Astrocyte (in vitro differentiated cells and primary cell): ENCODE measurements around the gene DBX2. TPM values are rescaled to one million over a fixed set of nuclear protein-coding genes. Genes with fewer than 3 reads are reported as not detected.
"Not testable (repeated sequence)": the region's sequence is repeated elsewhere in the genome, so short reads cannot be mapped to it uniquely, and the experiment has no call there.

Source experiments
- DNase-seq: peaks from one replicate; pipeline ENCODE4 v3.0.0-alpha.2; 2010; ENCODE audit warnings: low read depth
- FAIRE-seq: peaks from 2 replicates; lab custom pipeline; 2011; peaks lifted over from hg19 to GRCh38; lab: Jason Lieb, UNC
- H2AFZ ChIP-seq: 2 replicates; pipeline ENCODE4 v1.6.0; 2012; ENCODE audit warnings: low read depth, low read length, inconsistent platforms
- H3K27ac ChIP-seq: 2 replicates; pipeline ENCODE4 v1.5.1; 2011; ENCODE audit warnings: low read depth, low read length, inconsistent platforms
- H3K27me3 ChIP-seq: 2 replicates; pipeline ENCODE4 v1.6.0; 2011; ENCODE audit warnings: low read length, inconsistent platforms; ENCODE audit not compliant: insufficient read depth
- H3K36me3 ChIP-seq: 2 replicates; pipeline ENCODE4 v1.5.1; 2011; ENCODE audit warnings: low read length, inconsistent platforms; ENCODE audit not compliant: insufficient read depth
- H3K4me1 ChIP-seq: 2 replicates; pipeline ENCODE4 v1.5.1; 2011; ENCODE audit warnings: low read length, inconsistent platforms; ENCODE audit not compliant: insufficient read depth
- H3K4me2 ChIP-seq: 2 replicates; pipeline ENCODE4 v1.6.0; 2012; ENCODE audit warnings: low read length, inconsistent platforms
- H3K4me3 ChIP-seq: 2 replicates; pipeline ENCODE4 v1.5.1; 2011; ENCODE audit warnings: low read depth, mild to moderate bottlenecking, low read length, inconsistent platforms; ENCODE audit not compliant: insufficient read depth
- H3K79me2 ChIP-seq: 2 replicates; pipeline ENCODE4 v1.6.0; 2012; ENCODE audit warnings: mild to moderate bottlenecking, low read length, inconsistent platforms; ENCODE audit not compliant: insufficient read depth
- H3K9ac ChIP-seq: 2 replicates; pipeline ENCODE4 v1.6.0; 2012; ENCODE audit warnings: mild to moderate bottlenecking, low read length, inconsistent platforms
- H3K9me3 ChIP-seq: 2 replicates; pipeline ENCODE4 v1.5.1; 2012; ENCODE audit warnings: low read depth, mild to moderate bottlenecking, low read length, inconsistent platforms; ENCODE audit not compliant: insufficient read depth
- H4K20me1 ChIP-seq: 2 replicates; pipeline ENCODE4 v1.6.0; 2012; ENCODE audit warnings: low read length, inconsistent platforms; ENCODE audit not compliant: insufficient read depth
- H3K27ac Mint-ChIP-seq: one replicate; pipeline ENCODE4 v1.8.0; 2021; ENCODE audit warnings: mild to moderate bottlenecking, mixed read lengths; ENCODE audit not compliant: unreplicated experiment
- H3K27me3 Mint-ChIP-seq: one replicate; pipeline ENCODE4 v1.8.0; 2021; ENCODE audit warnings: low read depth, mixed read lengths; ENCODE audit not compliant: unreplicated experiment
- H3K36me3 Mint-ChIP-seq: one replicate; pipeline ENCODE4 v1.8.0; 2021; ENCODE audit warnings: low read depth, mixed read lengths; ENCODE audit not compliant: unreplicated experiment
- H3K4me1 Mint-ChIP-seq: one replicate; pipeline ENCODE4 v1.8.0; 2021; ENCODE audit warnings: low read depth, mixed read lengths; ENCODE audit not compliant: unreplicated experiment
- H3K4me3 Mint-ChIP-seq: one replicate; pipeline ENCODE4 v1.8.0; 2021; ENCODE audit warnings: mild to moderate bottlenecking, moderate library complexity, mixed read lengths; ENCODE audit not compliant: unreplicated experiment
- H3K9me3 Mint-ChIP-seq: one replicate; pipeline ENCODE4 v1.8.0; 2021; ENCODE audit warnings: mild to moderate bottlenecking, mixed read lengths; ENCODE audit not compliant: unreplicated experiment
- EZH2 ChIP-seq: IDR thresholded peaks from 2 replicates; pipeline ENCODE4 v1.6.1; 2012; ENCODE audit warnings: mild to moderate bottlenecking, low read length, inconsistent platforms; ENCODE audit not compliant: insufficient read depth
- total RNA-seq: library from RNA; stranded (reverse); gene quantifications from 2 replicates; pipeline ENCODE4 v1.2.1, GENCODE V29; 2021
- TF ChIP-seq, protein P1 (sequence below): IDR thresholded peaks from 2 replicates; pipeline ENCODE4 v1.5.1; 2011; ENCODE audit warnings: low read depth, mild to moderate bottlenecking, inconsistent platforms, low read length, moderate library complexity; ENCODE audit not compliant: insufficient read depth

The DBX2 gene
- total RNA-seq, 1 donor from 2014 or later: not detected

DNA sequence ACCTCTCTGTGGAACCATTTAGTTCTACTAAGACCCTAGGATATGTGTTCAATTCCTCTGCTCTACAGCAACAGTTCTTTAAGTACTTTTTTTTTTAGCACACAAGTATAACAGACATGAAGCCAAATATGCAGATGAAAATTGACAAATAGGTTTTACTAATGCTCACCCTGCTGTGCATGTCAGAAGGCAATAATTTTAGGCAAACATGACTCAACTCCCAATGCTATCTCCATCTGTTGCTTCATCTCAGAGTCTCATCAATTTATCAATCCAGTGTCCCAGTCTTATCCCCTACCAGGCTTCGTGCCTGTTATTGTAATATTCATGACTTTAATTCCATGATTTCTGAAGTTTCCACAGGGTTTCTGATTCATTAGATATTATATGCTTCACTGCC is 57.7 kb downstream of the DBX2 start:
- Mint-ChIP-seq H3K4me1 (no peaks in the 10 kb centered on the region), H3K9me3 (peaks cover 2% of the 10 kb centered on the region), H3K27ac (no peak overlapping the region), H3K27me3 (no peaks in the 10 kb centered on the region), H3K4me3 (no peak overlapping the region), H3K36me3 (no peaks in the 10 kb centered on the region)
- Histone ChIP-seq H3K4me3 (no peak overlapping the region), H3K79me2 (no peaks in the 10 kb centered on the region), H3K36me3 (no peaks in the 10 kb centered on the region), H3K4me2 (no peak overlapping the region), H3K27me3 (no peaks in the 10 kb centered on the region), H2AFZ (no peak overlapping the region), H3K4me1 (no peaks in the 10 kb centered on the region), H4K20me1 (no peaks in the 10 kb centered on the region), H3K27ac (no peak overlapping the region), H3K9ac (no peak overlapping the region), H3K9me3 (no peaks in the 10 kb centered on the region)
- FAIRE-seq (no peak), DNase-seq (no peak)
- TF ChIP-seq, protein P1, sequence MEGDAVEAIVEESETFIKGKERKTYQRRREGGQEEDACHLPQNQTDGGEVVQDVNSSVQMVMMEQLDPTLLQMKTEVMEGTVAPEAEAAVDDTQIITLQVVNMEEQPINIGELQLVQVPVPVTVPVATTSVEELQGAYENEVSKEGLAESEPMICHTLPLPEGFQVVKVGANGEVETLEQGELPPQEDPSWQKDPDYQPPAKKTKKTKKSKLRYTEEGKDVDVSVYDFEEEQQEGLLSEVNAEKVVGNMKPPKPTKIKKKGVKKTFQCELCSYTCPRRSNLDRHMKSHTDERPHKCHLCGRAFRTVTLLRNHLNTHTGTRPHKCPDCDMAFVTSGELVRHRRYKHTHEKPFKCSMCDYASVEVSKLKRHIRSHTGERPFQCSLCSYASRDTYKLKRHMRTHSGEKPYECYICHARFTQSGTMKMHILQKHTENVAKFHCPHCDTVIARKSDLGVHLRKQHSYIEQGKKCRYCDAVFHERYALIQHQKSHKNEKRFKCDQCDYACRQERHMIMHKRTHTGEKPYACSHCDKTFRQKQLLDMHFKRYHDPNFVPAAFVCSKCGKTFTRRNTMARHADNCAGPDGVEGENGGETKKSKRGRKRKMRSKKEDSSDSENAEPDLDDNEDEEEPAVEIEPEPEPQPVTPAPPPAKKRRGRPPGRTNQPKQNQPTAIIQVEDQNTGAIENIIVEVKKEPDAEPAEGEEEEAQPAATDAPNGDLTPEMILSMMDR: no peak
- TF ChIP-seq EZH2: no peak

DNA sequence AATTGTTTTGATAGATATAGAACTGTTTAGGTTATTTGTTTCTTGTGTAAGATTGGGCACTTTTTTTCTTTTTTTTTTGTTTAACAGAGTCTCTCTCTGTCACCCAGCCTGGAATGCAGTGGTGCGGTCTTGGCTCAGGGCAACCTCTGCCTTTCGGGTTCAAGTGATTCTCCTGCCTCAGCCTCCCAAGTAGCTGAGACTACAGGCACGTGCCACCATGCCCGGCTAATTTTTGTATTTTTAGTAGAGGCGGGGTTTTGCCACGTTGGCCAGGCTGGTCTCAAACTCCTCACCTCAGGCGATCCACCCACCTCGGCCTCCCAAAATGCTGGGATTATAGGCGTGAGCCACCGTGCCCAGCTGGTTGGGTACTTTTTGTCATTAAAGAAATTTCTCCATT is 66.0 kb downstream of the DBX2 start:
- not testable (repeated sequence) for H3K27ac ChIP-seq, H2AFZ ChIP-seq, H3K79me2 ChIP-seq, H3K9me3 ChIP-seq, H3K4me1 ChIP-seq, H3K9ac ChIP-seq, H4K20me1 ChIP-seq, H3K27me3 Mint-ChIP-seq, H3K36me3 ChIP-seq, H3K27ac Mint-ChIP-seq, H3K9me3 Mint-ChIP-seq, H3K4me1 Mint-ChIP-seq, H3K4me3 Mint-ChIP-seq, H3K4me2 ChIP-seq, H3K27me3 ChIP-seq, FAIRE-seq, H3K4me3 ChIP-seq, H3K36me3 Mint-ChIP-seq, DNase-seq

DNA sequence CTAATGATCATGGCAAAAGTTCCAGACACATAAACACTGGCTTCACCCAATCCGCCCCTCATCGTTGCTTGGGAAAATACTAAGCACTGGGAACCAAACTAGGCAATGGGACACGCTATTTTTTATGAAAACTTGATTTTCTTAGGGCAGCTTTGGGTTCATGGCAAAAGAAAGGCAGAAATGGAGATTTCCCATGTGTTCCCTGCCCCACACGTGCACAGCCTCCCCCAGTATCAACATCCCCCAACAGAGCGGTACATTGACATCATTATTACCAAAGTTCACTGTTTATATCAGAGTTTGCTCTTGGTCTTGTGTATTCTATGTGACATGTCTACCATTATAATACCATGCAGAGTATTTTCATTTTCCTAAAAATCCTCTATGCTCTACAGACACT is 71.0 kb downstream of the DBX2 start:
- Histone ChIP-seq H3K36me3 (no peaks in the 10 kb centered on the region), H3K4me1 (no peaks in the 10 kb centered on the region), H3K9ac (no peak overlapping the region), H3K4me3 (no peak overlapping the region), H2AFZ (no peak overlapping the region), H3K9me3 (no peaks in the 10 kb centered on the region), H3K79me2 (no peaks in the 10 kb centered on the region), H4K20me1 (no peaks in the 10 kb centered on the region), H3K27ac (no peak overlapping the region), H3K4me2 (no peak overlapping the region), H3K27me3 (no peaks in the 10 kb centered on the region)
- FAIRE-seq (no peak), DNase-seq (no peak)
- H3K27ac Mint-ChIP-seq: no peak overlapping the region
- no peaks in the 10 kb centered on the region for H3K27me3 Mint-ChIP-seq
- H3K4me3 Mint-ChIP-seq: no peak overlapping the region
- no peak for TF ChIP-seq EZH2
- TF ChIP-seq, protein P1: no peak
- H3K36me3 Mint-ChIP-seq: no peaks in the 10 kb centered on the region
- H3K9me3 Mint-ChIP-seq: no peaks in the 10 kb centered on the region
- H3K4me1 Mint-ChIP-seq: no peaks in the 10 kb centered on the region
